K562 (cell line): ENCODE measurements around the gene EPB42. TPM values are rescaled to one million over a fixed set of nuclear protein-coding genes. Genes with fewer than 3 reads are reported as not detected.

Experiments
- ATAC-seq: fragments of 200-7000 bp; cut with Tn5 transposase; 3 replicates; pipeline ENCODE4 v1.9.1; 2020; ENCODE audit warnings: moderate library complexity
- BruUV-seq: library from RNA; stranded (reverse); fragments of 400-500 nt; replicated peaks from 2 replicates; lab custom pipeline; 2021; lab: Mats Ljungman, UMichigan
- CTCF ChIA-PET: fragments of 300-600 bp; formaldehyde crosslinking; extraction: SDS; loops from one replicate; lab custom pipeline; 2021; ENCODE audit warnings: low intra/inter-chr PET ratio; lab: Yijun Ruan, JAX
- POLR2A ChIA-PET: fragments of 300-600, 350-650 bp; sonication (Branson Sonifier 250); formaldehyde crosslinking; extraction: SDS; loops from one replicate; lab custom pipeline; 2021; ENCODE audit warnings: antibody characterized with exemption, inconsistent platforms; lab: Yijun Ruan, JAX
- DNase-seq, 4 experiments: peaks; one replicate each; pipeline versions ENCODE4 v3.0.0 to v3.0.0-alpha.2; 2011 to 2018; ENCODE audit warnings: low spot score in 3 of 4, mixed read lengths in 3 of 4; ENCODE audit errors: extremely low read depth in 1 of 4
- FAIRE-seq: peaks from 2 replicates; lab custom pipeline; 2011; peaks lifted over from hg19 to GRCh38; lab: Jason Lieb, UNC
- H2AFZ ChIP-seq: 2 replicates; pipeline ENCODE4 v1.6.0; 2011; ENCODE audit warnings: low read depth, low read length, control low read depth, inconsistent platforms
- H3K27ac ChIP-seq: fragments of 200-600 bp; 3 replicates; pipeline ENCODE4 v1.8.0; 2011; ENCODE audit warnings: low read depth, mild to moderate bottlenecking, control low read depth, inconsistent platforms, low read length, moderate library complexity, mixed read lengths; ENCODE audit errors: extremely low read depth
- H3K27me3 ChIP-seq, 2 experiments: fragments of 300-600 bp in 1 of 2; 2 replicates in 1 of 2; 3 replicates in 1 of 2; pipeline versions ENCODE4 v1.6.0 to v1.8.0; 2011; ENCODE audit warnings: inconsistent platforms in 2 of 2, low read length in 2 of 2, mild to moderate bottlenecking in 1 of 2, mixed read lengths in 1 of 2, moderate library complexity in 1 of 2; ENCODE audit not compliant: control insufficient read depth in 2 of 2, insufficient read depth in 2 of 2
- H3K36me3 ChIP-seq: fragments of 300-600 bp; 3 replicates; pipeline ENCODE4 v1.8.0; 2011; ENCODE audit warnings: mild to moderate bottlenecking, low read length, inconsistent platforms; ENCODE audit not compliant: control insufficient read depth, insufficient read depth
- H3K4me1 ChIP-seq, 2 experiments: fragments of 200-600 bp in 1 of 2; replicated peaks in 1 of 2; 2 replicates in 1 of 2; 3 replicates in 1 of 2; pipeline versions ENCODE4 v1.5.1 to v1.8.0; 2011; ENCODE audit warnings: inconsistent platforms in 2 of 2, low read length in 2 of 2, mild to moderate bottlenecking in 1 of 2, mixed read lengths in 1 of 2, moderate library complexity in 1 of 2; ENCODE audit not compliant: control insufficient read depth in 2 of 2, insufficient read depth in 2 of 2
- H3K4me2 ChIP-seq: 2 replicates; pipeline ENCODE4 v1.6.1; 2011; ENCODE audit warnings: low read length, control low read depth, inconsistent platforms, mixed read lengths; ENCODE audit not compliant: insufficient read depth
- H3K4me3 ChIP-seq: fragments of 200-600 bp; sonication (generic), shearing (Covaris generic); 2 replicates; pipeline ENCODE4 v1.5.1; 2016; ENCODE audit warnings: control low read depth, inconsistent platforms
- H3K79me2 ChIP-seq: fragments of 200-600 bp; 3 replicates; pipeline ENCODE4 v1.8.0; 2011; ENCODE audit warnings: low read length, inconsistent platforms; ENCODE audit not compliant: control insufficient read depth, insufficient read depth
- H3K9ac ChIP-seq, 2 experiments: 2 replicates each; pipeline versions ENCODE4 v1.6.0 to v1.6.1; 2011; ENCODE audit warnings: low read depth in 2 of 2, low read length in 2 of 2, control low read depth in 1 of 2, inconsistent platforms in 1 of 2, mild to moderate bottlenecking in 1 of 2, mixed read lengths in 1 of 2; ENCODE audit not compliant: insufficient read depth in 1 of 2
- H3K9me1 ChIP-seq: one replicate; pipeline ENCODE4 v1.6.0; 2011; ENCODE audit warnings: inconsistent platforms, mild to moderate bottlenecking, low read length, moderate library complexity; ENCODE audit not compliant: control insufficient read depth, insufficient read depth
- H3K9me3 ChIP-seq: replicated peaks from 2 replicates; pipeline ENCODE4 v1.5.1; 2011; ENCODE audit warnings: low read depth, low read length, inconsistent platforms; ENCODE audit not compliant: control insufficient read depth, insufficient read depth
- H4K20me1 ChIP-seq: replicated peaks from 2 replicates; pipeline ENCODE4 v1.6.1; 2011; ENCODE audit warnings: low read length, inconsistent platforms, mixed read lengths; ENCODE audit not compliant: control insufficient read depth, insufficient read depth
- FOXP4 ChIP-seq: sonication (generic); formaldehyde crosslinking; IDR thresholded peaks from 2 replicates; pipeline ENCODE4 v1.8.0; 2022; ENCODE audit warnings: mild to moderate bottlenecking, missing genetic modification reagents, borderline replicate concordance
- HNRNPH1 ChIP-seq: fragments of 200-400 bp; formaldehyde crosslinking; optimal IDR thresholded peaks from 2 replicates; pipeline ENCODE3; 2017; ENCODE audit warnings: low read depth, mild to moderate bottlenecking, low read length, moderate library complexity
- NFATC3 ChIP-seq: fragments of 450-650 bp; IDR thresholded peaks from 2 replicates; pipeline ENCODE4 v1.6.1; 2017; ENCODE audit warnings: mild to moderate bottlenecking
- USF2 ChIP-seq: sonication (generic); formaldehyde crosslinking; IDR thresholded peaks from 2 replicates; pipeline ENCODE4 v1.5.0; 2020; ENCODE audit warnings: missing genetic modification reagents
- ZNF175 ChIP-seq: fragments of 200-800 bp; sonication (Bioruptor generic); IDR thresholded peaks from 2 replicates; pipeline ENCODE4 v1.6.1; 2016; ENCODE audit warnings: low read depth, mild to moderate bottlenecking, missing genetic modification characterization, missing compliant biosample characterization
- ZNF444 ChIP-seq: fragments of 250-450 bp; sonication (Bioruptor Pico); IDR thresholded peaks from 2 replicates; pipeline ENCODE4 v1.4.0; 2020; ENCODE audit warnings: mild to moderate bottlenecking, moderate library complexity
- WGBS: fragments of 100-300 bp; shearing (Covaris generic); methylation state at CpG from one replicate; pipeline ENCODE4 v1.1.6; 2016; ENCODE audit warnings: low coverage, mixed read lengths; ENCODE audit not compliant: insufficient coverage; ENCODE audit errors: missing lambda C conversion rate; 5-methylcytosine and 5-hydroxymethylcytosine counted together
- in situ Hi-C: fragments of 300-500 bp; cut with MboI; formaldehyde crosslinking; loops from 4 replicates; pipeline ENCODE4 v1.15.0; 2018; ENCODE audit warnings: inconsistent platforms, mixed read lengths
- intact Hi-C: fragments of 100-400 bp; cut with micrococcal nuclease; formaldehyde crosslinking; loops from 2 replicates; pipeline ENCODE4 v1.14.2; 2022
- polyA plus RNA-seq, 8 experiments: library from polyadenylated mRNA; depleted of rRNA in 4 of 8; stranded (reverse) in 5 of 8; unstranded in 3 of 8; fragments of >200 nt; fragmentation: Nextera tagmentation in 2 of 8; fragmentation: Illumina TruSeq in 1 of 8; extraction: Ambion mirVana in 2 of 8; extraction: Trizol in 1 of 8; gene quantifications; 2 replicates each; pipeline versions ENCODE4 v1.2.1 to v1.2.3, GENCODE V29; 2011 to 2014; ENCODE audit warnings: inconsistent platforms in 1 of 8, missing spikeins in 1 of 8
- total RNA-seq, 7 experiments: library from RNA; depleted of rRNA in 6 of 7; stranded (reverse); fragments of >200 nt in 6 of 7; fragmentation: Illumina TruSeq in 2 of 7; extraction: Trizol in 2 of 7; gene quantifications; 2 replicates each; pipeline versions ENCODE4 v1.2.1 to v1.2.3, GENCODE V29; 2011 to 2021; ENCODE audit warnings: low replicate concordance in 1 of 7

EPB42 gene
- total and polyA plus RNA-seq, 9 of the 15 experiments (the other 6 are each of a cell fraction or from before 2014, with no cell fraction given): 0.38 to 2.3 (median 1.4) TPM

GRCh38 chr15:43258781-43259180 is 38.0 kb upstream of the EPB42 start:
- Histone ChIP-seq H3K27me3 (peaks cover 0 to 20% of the 10 kb centered on the region in 2 experiments; a peak in 3 of 5 replicates), H4K20me1 (no peaks in the 10 kb centered on the region; the same call in 1 of the 2 replicates), H3K9ac (no peak overlapping the region; a peak in 1 of 4 replicates), H3K4me1 (peaks cover 0 to 3% of the 10 kb centered on the region in 2 experiments; a peak in 2 of 5 replicates), H3K4me2 (no peak overlapping the region), H3K36me3 (no peaks in the 10 kb centered on the region), H3K9me3 (no peaks in the 10 kb centered on the region), H3K79me2 (no peaks in the 10 kb centered on the region), H3K4me3 (no peak overlapping the region), H3K27ac (no peak overlapping the region), H3K9me1 (no peaks in the 10 kb centered on the region), H2AFZ (no peak overlapping the region)
- ATAC-seq (no peak), DNase-seq (no peak), FAIRE-seq (no peak)
- POLR2A ChIA-PET: no interaction called here
- WGBS: 62% methylated on average over 5 of the region's 8 CpGs
- intact Hi-C loops (no loop called here), in situ Hi-C loops (no loop called here)
- CTCF ChIA-PET: no interaction called here
- BruUV-seq: no TSS peak
- TF ChIP-seq FOXP4 (CRISPR knock-in tag) (no peak), NFATC3 (no peak), ZNF444 (no peak)

- TF ChIP-seq HNRNPH1 (no peak), ZNF175 (CRISPR knock-in tag) (no peak), USF2 (CRISPR knock-in tag) (no peak)
- peak overlapping the region in 1 of 2 experiments; percentile 39; a peak in 1 of 4 replicates for H3K9ac ChIP-seq
- H3K9me1 ChIP-seq: no peaks in the 10 kb centered on the region
- CTCF ChIA-PET: no interaction called here
- DNase-seq (no peak), ATAC-seq (no peak), FAIRE-seq (no peak)
- BruUV-seq: no TSS peak
- no peak overlapping the region for H3K27ac ChIP-seq
- H3K9me3 ChIP-seq: no peaks in the 10 kb centered on the region
- no peaks in the 10 kb centered on the region; the same call in 1 of the 2 replicates for H4K20me1 ChIP-seq
- POLR2A ChIA-PET: no interaction called here
- intact Hi-C loops (no loop called here), in situ Hi-C loops (no loop called here)
- 0 out of 2 replicates have a peak overlapping the region, but pooled peaks have one; percentile 35 for H2AFZ ChIP-seq
- H3K79me2 ChIP-seq: no peaks in the 10 kb centered on the region
- H3K27me3 ChIP-seq: peaks cover 0 to 21% of the 10 kb centered on the region in 2 experiments; a peak in 3 of 5 replicates
- no peak overlapping the region for H3K4me3 ChIP-seq
- H3K4me1 ChIP-seq: peaks cover 8 to 10% of the 10 kb centered on the region in 2 experiments
- H3K36me3 ChIP-seq: no peaks in the 10 kb centered on the region
- WGBS: 15% methylated on average over 7 of the region's 7 CpGs
- no peak overlapping the region for H3K4me2 ChIP-seq
Observed at GRCh38 chr15:43256341-43256740, 35.5 kb upstream of the EPB42 start.
